Measurements from ENCODE around the gene COPG1. TPM values are rescaled to one million over a fixed set of nuclear protein-coding genes. Genes with fewer than 3 reads are reported as not detected.

The COPG1 gene
- total and polyA plus RNA-seq, 2 of the 13 experiments (the other 11 are each of a cell fraction or from before 2014, with no cell fraction given): 98.6 to 166 TPM

GRCh38 chr3:129249284-129250065 is at the start of gene COPG1 (continued):
- TF ChIP-seq ATF2 (CRISPR knock-in tag; IDR thresholded peaks at IDR 0.05) (0 out of 2 replicates have a peak, but pooled peaks have one; percentile 21), AGO2 (optimal IDR thresholded peaks at IDR 0.05; ENCODE audit: low read depth, low read length) (peak; percentile 73), GABPA (IDR thresholded peaks at IDR 0.05; ENCODE audit: low read depth, low read length) (peak; percentile 61), GABPA (CRISPR knock-in tag; IDR thresholded peaks at IDR 0.05; ENCODE audit: low read depth) (peak; percentile 86), NKX3-1 (CRISPR knock-in tag; IDR thresholded peaks at IDR 0.05) (no peak; the same call in 1 of the 2 replicates), HMG20B (CRISPR knock-in tag; conservative IDR thresholded peaks at IDR 0.05) (no peak), CSRNP1 (CRISPR knock-in tag; IDR thresholded peaks at IDR 0.05) (no peak), ZNF780A (CRISPR knock-in tag; IDR thresholded peaks at IDR 0.05) (0 out of 2 replicates have a peak, but pooled peaks have one; percentile 73), ZNF800 (CRISPR knock-in tag; IDR thresholded peaks at IDR 0.05) (0 out of 2 replicates have a peak, but pooled peaks have one; percentile 40), ZFX (CRISPR knock-in tag; IDR thresholded peaks at IDR 0.05; ENCODE audit: low read depth) (peak; percentile 97), ZNF775 (CRISPR knock-in tag; IDR thresholded peaks at IDR 0.05; ENCODE audit: borderline replicate concordance) (no peak), TEAD2 (CRISPR knock-in tag; IDR thresholded peaks at IDR 0.05) (no peak; the same call in 1 of the 2 replicates), THAP9 (CRISPR knock-in tag; IDR thresholded peaks at IDR 0.05; ENCODE audit: borderline replicate concordance) (peak; percentile 82), HNF1A (IDR thresholded peaks at IDR 0.05; ENCODE audit: low read depth) (no peak), HNF1A (CRISPR knock-in tag; IDR thresholded peaks at IDR 0.05; ENCODE audit: borderline replicate concordance) (0 out of 2 replicates have a peak, but pooled peaks have one; percentile 41), ZFP41 (CRISPR knock-in tag; IDR thresholded peaks at IDR 0.05; ENCODE audit: borderline replicate concordance) (no peak)
